H9 (cell line): ENCODE results near the gene EHBP1. TPM values are rescaled to one million over a fixed set of nuclear protein-coding genes. Genes with fewer than 3 reads are reported as not detected.

Experiments used
- DNase-seq: peaks from one replicate; pipeline ENCODE4 v3.0.0-alpha.2; 2017
- H2AFZ ChIP-seq: one replicate; pipeline ENCODE4 v1.6.1; 2013; ENCODE audit warnings: mild to moderate bottlenecking, low read length, control low read depth, moderate library complexity
- H2AK5ac ChIP-seq: 2 replicates; pipeline ENCODE4 v1.6.1; 2013; ENCODE audit warnings: low read length, control low read depth, mixed read lengths; ENCODE audit not compliant: insufficient read length
- H2BK120ac ChIP-seq: one replicate; pipeline ENCODE4 v1.6.1; 2013; ENCODE audit warnings: low read depth, mild to moderate bottlenecking, low read length, control low read depth, inconsistent platforms; ENCODE audit not compliant: poor library complexity, severe bottlenecking
- H2BK12ac ChIP-seq: 2 replicates; pipeline ENCODE4 v1.6.1; 2013; ENCODE audit warnings: low read length, control low read depth, mixed read lengths, low read depth; ENCODE audit not compliant: insufficient read length
- H2BK15ac ChIP-seq: 2 replicates; pipeline ENCODE4 v1.6.1; 2013; ENCODE audit warnings: low read depth, low read length, control low read depth
- H2BK20ac ChIP-seq: one replicate; pipeline ENCODE4 v1.6.1; 2013; ENCODE audit warnings: low read depth, mild to moderate bottlenecking, low read length, control low read depth, inconsistent platforms; ENCODE audit not compliant: poor library complexity, severe bottlenecking
- H2BK5ac ChIP-seq: 2 replicates; pipeline ENCODE4 v1.6.1; 2013; ENCODE audit warnings: low read length, control low read depth, mixed read lengths; ENCODE audit not compliant: insufficient read length
- H3K14ac ChIP-seq: 2 replicates; pipeline ENCODE4 v1.6.1; 2013; ENCODE audit warnings: low read length, control low read depth; ENCODE audit not compliant: insufficient read depth
- H3K18ac ChIP-seq: 2 replicates; pipeline ENCODE4 v1.6.1; 2013; ENCODE audit warnings: low read depth, mild to moderate bottlenecking, mixed read lengths, low read length, control low read depth; ENCODE audit not compliant: insufficient read length
- H3K23ac ChIP-seq: 2 replicates; pipeline ENCODE4 v1.6.1; 2013; ENCODE audit warnings: low read length, control low read depth, mixed read lengths, low read depth; ENCODE audit not compliant: insufficient read length
- H3K23me2 ChIP-seq: 2 replicates; pipeline ENCODE4 v1.6.1; 2013; ENCODE audit warnings: low read depth, mild to moderate bottlenecking, mixed read lengths, low read length, control low read depth; ENCODE audit not compliant: insufficient read length, poor library complexity, severe bottlenecking
- H3K27ac ChIP-seq: 2 replicates; pipeline ENCODE4 v1.5.1; 2013; ENCODE audit warnings: low read length, control low read depth, mixed read lengths, low read depth; ENCODE audit not compliant: insufficient read length
- H3K27me3 ChIP-seq: 2 replicates; pipeline ENCODE4 v1.6.1; 2013; ENCODE audit warnings: low read length, control low read depth, inconsistent platforms; ENCODE audit not compliant: insufficient read depth
- H3K4ac ChIP-seq: 2 replicates; pipeline ENCODE4 v1.6.1; 2013; ENCODE audit warnings: low read depth, mild to moderate bottlenecking, control low read depth, inconsistent platforms, low read length, moderate library complexity
- H3K4me1 ChIP-seq: 2 replicates; pipeline ENCODE4 v1.6.1; 2013; ENCODE audit warnings: low read length, control low read depth, inconsistent platforms; ENCODE audit not compliant: insufficient read depth
- H3K4me2 ChIP-seq: 2 replicates; pipeline ENCODE4 v1.6.1; 2013; ENCODE audit warnings: low read length, control low read depth, mixed read lengths; ENCODE audit not compliant: insufficient read length, insufficient read depth
- H3K56ac ChIP-seq: 2 replicates; pipeline ENCODE4 v1.6.1; 2013; ENCODE audit warnings: low read depth, mild to moderate bottlenecking, mixed read lengths, low read length, control low read depth; ENCODE audit not compliant: insufficient read length
- H3K79me1 ChIP-seq: 2 replicates; pipeline ENCODE4 v1.6.1; 2013; ENCODE audit warnings: low read depth, mild to moderate bottlenecking, moderate library complexity, low read length, control low read depth, inconsistent platforms; ENCODE audit not compliant: insufficient read depth, poor library complexity, severe bottlenecking
- H3K79me2 ChIP-seq: 2 replicates; pipeline ENCODE4 v1.6.1; 2013; ENCODE audit warnings: low read length, control low read depth, inconsistent platforms; ENCODE audit not compliant: insufficient read depth
- H3K9ac ChIP-seq: 2 replicates; pipeline ENCODE4 v1.6.1; 2013; ENCODE audit warnings: low read length, control low read depth, mixed read lengths; ENCODE audit not compliant: insufficient read length; ENCODE audit errors: extremely low read depth
- H3K9me3 ChIP-seq: one replicate; pipeline ENCODE4 v1.6.1; 2013; ENCODE audit warnings: low read depth, low read length, inconsistent platforms; ENCODE audit not compliant: control insufficient read depth
- H3T11ph ChIP-seq: one replicate; pipeline ENCODE4 v1.6.1; 2013; ENCODE audit warnings: mild to moderate bottlenecking, low read length, control low read depth, inconsistent platforms
- H4K20me1 ChIP-seq: one replicate; pipeline ENCODE4 v1.6.1; 2013; ENCODE audit not compliant: control insufficient read depth, insufficient read length, insufficient read depth
- H4K5ac ChIP-seq: 2 replicates; pipeline ENCODE4 v1.6.1; 2013; ENCODE audit warnings: low read depth, mild to moderate bottlenecking, mixed read lengths, low read length, control low read depth; ENCODE audit not compliant: insufficient read length
- H4K8ac ChIP-seq: replicated peaks from 2 replicates; pipeline ENCODE4 v1.6.1; 2013; ENCODE audit warnings: low read length, control low read depth, mixed read lengths, low read depth; ENCODE audit not compliant: insufficient read length
- H4K91ac ChIP-seq: 2 replicates; pipeline ENCODE4 v1.6.1; 2013; ENCODE audit warnings: low read depth, mild to moderate bottlenecking, moderate library complexity, mixed read lengths, low read length, control low read depth; ENCODE audit not compliant: insufficient read length
- H3K27ac Mint-ChIP-seq, 3 experiments: 2 replicates in 2 of 3; 3 replicates in 1 of 3; pipeline ENCODE4 v1.8.0; 2020 to 2021; ENCODE audit warnings: mixed read lengths in 3 of 3, mild to moderate bottlenecking in 1 of 3, moderate library complexity in 1 of 3
- H3K27me3 Mint-ChIP-seq: 2 replicates; pipeline ENCODE4 v1.8.0; 2021; ENCODE audit warnings: low read depth, mild to moderate bottlenecking, moderate library complexity, mixed read lengths
- H3K36me3 Mint-ChIP-seq, 3 experiments: 2 replicates in 2 of 3; 3 replicates in 1 of 3; pipeline ENCODE4 v1.8.0; 2020 to 2021; ENCODE audit warnings: low read depth in 3 of 3, mixed read lengths in 3 of 3; ENCODE audit not compliant: insufficient read depth in 1 of 3
- H3K4me1 Mint-ChIP-seq, 2 experiments: 2 replicates each; pipeline ENCODE4 v1.8.0; 2020; ENCODE audit warnings: mixed read lengths in 2 of 2
- H3K4me3 Mint-ChIP-seq, 2 experiments: 2 replicates in 1 of 2; 3 replicates in 1 of 2; pipeline ENCODE4 v1.8.0; 2020 to 2021; ENCODE audit warnings: mild to moderate bottlenecking in 2 of 2, mixed read lengths in 2 of 2, moderate library complexity in 1 of 2
- H3K9me3 Mint-ChIP-seq, 2 experiments: 2 replicates in 1 of 2; 3 replicates in 1 of 2; pipeline ENCODE4 v1.8.0; 2020; ENCODE audit warnings: mild to moderate bottlenecking in 2 of 2, mixed read lengths in 2 of 2, moderate library complexity in 1 of 2
- total RNA-seq: library from RNA; stranded (reverse); gene quantifications from 2 replicates; pipeline ENCODE4 v1.2.1, GENCODE V29; 2021
- TF ChIP-seq, protein P1 (sequence below): fragments of 200-600 bp; sonication (generic); conservative IDR thresholded peaks from 3 replicates; pipeline ENCODE4 v1.8.0; 2021; ENCODE audit warnings: antibody characterized with exemption, mild to moderate bottlenecking

The EHBP1 gene
- total RNA-seq, 1 experiment from 2014 or later: 35.6 TPM

- H4K20me1 ChIP-seq: no peaks in the 10 kb centered on the region
- no peaks in the 10 kb centered on the region; the same call in 1 of the 2 replicates for H3K4me1 ChIP-seq
- Mint-ChIP-seq H3K36me3 (no peaks in the 10 kb centered on the region; a peak in 1 of 7 replicates), H3K4me3 (no peak overlapping the region), H3K27me3 (no peaks in the 10 kb centered on the region), H3K9me3 (no peaks in the 10 kb centered on the region), H3K4me1 (peaks cover 36 to 51% of the 10 kb centered on the region in 2 experiments), H3K27ac (no peak overlapping the region)
- H3K27me3 ChIP-seq: no peaks in the 10 kb centered on the region
- H2AFZ ChIP-seq: no peak overlapping the region
- no peak overlapping the region for H3K56ac ChIP-seq
- H3K18ac ChIP-seq: no peak overlapping the region
- H3K23me2 ChIP-seq: no peaks in the 10 kb centered on the region
- no peak overlapping the region for H2BK12ac ChIP-seq
- H3K79me1 ChIP-seq: no peaks in the 10 kb centered on the region
- H2BK15ac ChIP-seq: no peak overlapping the region
- H2AK5ac ChIP-seq: no peak overlapping the region
- no peak overlapping the region for H2BK20ac ChIP-seq
- DNase-seq: no peak
- TF ChIP-seq, protein P1, sequence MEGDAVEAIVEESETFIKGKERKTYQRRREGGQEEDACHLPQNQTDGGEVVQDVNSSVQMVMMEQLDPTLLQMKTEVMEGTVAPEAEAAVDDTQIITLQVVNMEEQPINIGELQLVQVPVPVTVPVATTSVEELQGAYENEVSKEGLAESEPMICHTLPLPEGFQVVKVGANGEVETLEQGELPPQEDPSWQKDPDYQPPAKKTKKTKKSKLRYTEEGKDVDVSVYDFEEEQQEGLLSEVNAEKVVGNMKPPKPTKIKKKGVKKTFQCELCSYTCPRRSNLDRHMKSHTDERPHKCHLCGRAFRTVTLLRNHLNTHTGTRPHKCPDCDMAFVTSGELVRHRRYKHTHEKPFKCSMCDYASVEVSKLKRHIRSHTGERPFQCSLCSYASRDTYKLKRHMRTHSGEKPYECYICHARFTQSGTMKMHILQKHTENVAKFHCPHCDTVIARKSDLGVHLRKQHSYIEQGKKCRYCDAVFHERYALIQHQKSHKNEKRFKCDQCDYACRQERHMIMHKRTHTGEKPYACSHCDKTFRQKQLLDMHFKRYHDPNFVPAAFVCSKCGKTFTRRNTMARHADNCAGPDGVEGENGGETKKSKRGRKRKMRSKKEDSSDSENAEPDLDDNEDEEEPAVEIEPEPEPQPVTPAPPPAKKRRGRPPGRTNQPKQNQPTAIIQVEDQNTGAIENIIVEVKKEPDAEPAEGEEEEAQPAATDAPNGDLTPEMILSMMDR: no peak
- H3K14ac ChIP-seq: no peak overlapping the region
- H3K4me2 ChIP-seq: no peak overlapping the region
- H3K27ac ChIP-seq: no peak overlapping the region
- H3K79me2 ChIP-seq: no peaks in the 10 kb centered on the region
- no peaks in the 10 kb centered on the region for H3K9me3 ChIP-seq
- no peak overlapping the region for H2BK120ac ChIP-seq
- no peak overlapping the region for H3K9ac ChIP-seq
- H3T11ph ChIP-seq: no peak overlapping the region
- H3K23ac ChIP-seq: no peak overlapping the region
- H4K91ac ChIP-seq: no peak overlapping the region
- no peak overlapping the region for H2BK5ac ChIP-seq
- H4K5ac ChIP-seq: no peak overlapping the region
- H4K8ac ChIP-seq: no peak overlapping the region
- no peak overlapping the region for H3K4ac ChIP-seq
These were observed 304.0 kb downstream of the EHBP1 start for GRCh38 chr2:63009490-63009889.
